ENCODE results near the gene ZNF366.

The ZNF366 gene

DNA sequence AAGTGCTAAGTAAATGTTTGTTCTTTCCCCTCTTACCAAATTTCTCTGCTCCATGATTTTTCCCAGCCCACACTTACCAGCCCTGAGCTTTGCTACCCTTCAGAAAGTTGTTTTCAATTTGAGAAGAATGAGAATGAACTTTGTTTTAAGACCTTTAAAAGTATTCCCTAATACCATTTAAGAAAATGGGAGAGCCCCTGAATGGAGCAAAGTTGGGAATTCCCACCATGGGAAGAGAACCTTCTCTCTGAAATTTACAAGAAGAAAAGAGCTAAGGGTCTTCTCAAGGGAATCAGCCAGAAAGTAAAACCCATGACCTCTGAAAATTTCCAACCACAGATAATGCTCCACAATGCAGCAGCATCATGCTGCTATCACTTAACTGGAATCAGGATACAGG, 17.7 kb downstream of the ZNF366 start:
- DNase-seq: no peak

DNA sequence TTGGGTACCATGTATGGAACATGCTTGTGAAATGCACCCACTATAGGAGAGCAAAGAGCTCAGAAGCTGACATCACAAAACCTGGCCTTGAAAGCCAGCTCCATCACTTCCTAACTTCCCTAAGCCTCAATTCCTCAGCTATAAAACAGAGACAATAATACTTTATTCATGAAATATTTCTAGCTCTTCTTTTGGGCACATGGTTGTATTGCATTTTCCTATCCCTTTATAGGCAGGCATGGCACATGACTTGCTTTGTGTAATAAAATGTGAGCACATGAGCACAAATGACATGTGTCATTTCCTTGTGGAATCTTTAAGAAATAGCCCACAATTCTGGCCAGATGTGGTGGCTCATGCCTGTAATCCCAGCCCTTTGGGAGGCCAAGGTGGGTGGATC, 18.5 kb downstream of the ZNF366 start:
- DNase-seq: no peak

DNA sequence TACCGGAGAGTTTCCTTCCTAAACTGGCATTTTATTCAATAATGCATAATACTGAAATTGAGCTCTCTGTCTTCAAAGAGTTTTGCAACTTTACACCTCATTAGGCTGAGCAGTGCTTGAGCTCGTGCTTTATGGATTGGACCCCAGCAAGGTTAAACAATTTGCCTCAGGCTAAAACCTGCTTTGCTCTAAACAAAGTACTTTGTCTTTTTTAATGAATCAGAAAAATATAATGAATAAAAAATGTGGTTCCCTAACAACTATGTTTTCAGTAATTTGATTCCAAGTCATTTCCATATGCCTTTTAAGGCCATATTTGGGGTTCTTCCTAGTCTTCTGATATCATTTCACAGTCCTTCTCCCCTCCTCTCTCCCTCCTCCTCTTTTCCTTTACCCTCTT, 20.0 kb downstream of the ZNF366 start:
- peak in 1 of 2 experiments; percentile 7 for DNase-seq

DNA sequence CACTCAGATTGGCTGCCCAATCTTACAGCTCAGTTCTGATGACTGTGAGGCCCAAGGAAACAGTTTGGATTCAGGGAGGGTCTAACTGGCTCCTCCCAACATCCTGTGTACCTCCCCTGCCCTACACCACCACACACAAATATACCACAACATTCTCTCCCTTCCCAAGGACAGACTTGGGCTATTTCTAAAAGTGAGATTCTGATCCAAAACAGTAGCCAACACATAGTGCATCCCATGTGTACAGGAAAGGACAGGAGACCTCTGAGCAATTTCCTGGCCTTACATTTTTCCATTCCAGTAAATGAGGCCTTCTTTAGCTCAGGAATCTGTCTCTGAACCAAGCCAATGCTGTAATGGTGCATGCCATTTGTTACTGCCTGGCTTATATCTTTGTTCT, 20.8 kb downstream of the ZNF366 start:
- no peak for DNase-seq

DNA sequence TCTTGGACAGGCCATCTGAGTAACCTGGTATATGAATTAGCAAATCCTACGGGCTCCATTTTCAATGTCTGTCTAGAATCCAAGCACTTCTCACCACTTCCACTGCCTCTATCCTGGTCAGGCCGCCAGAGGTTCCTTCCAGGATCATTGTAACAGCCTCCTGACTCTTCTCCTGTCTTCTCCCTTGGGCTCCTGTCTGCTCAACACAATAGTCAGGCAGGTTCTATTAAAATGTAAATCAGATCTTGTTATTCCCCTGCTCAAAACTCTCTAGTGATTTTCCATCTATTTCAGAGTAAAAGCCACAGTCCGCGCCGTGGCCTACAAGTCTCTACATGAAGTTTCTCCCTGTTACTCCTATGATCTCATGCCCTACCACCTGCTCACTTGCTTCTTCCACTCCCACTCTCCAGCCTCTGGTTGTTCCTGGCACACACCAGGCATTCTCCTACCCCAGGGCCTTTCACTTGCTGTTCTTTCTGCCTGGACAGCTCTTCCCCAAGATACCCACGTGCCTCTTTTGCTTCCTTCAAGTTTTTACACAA, 21.7 kb downstream of the ZNF366 start:
- peak; percentile 39 to 63 for DNase-seq

DNA sequence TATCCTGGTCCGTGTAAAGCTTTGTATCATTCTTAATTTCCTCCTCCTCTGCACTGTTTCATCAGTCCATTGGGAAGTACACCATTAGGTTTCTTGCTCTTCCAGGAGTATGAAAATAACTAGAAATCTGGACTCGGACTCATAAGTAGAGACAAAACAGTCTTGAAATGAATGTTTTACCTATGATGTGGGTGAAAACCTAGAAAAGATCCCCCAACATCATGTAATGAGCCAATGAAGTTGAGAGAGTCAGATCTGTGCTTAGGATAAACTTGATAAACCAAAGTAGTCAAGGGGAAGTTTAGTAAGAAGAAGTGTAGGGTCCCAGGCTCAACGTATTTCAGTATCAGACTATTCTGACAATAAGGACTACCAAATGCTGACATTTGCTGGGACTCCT, 25.2 kb downstream of the ZNF366 start:
- no peak for DNase-seq

DNA sequence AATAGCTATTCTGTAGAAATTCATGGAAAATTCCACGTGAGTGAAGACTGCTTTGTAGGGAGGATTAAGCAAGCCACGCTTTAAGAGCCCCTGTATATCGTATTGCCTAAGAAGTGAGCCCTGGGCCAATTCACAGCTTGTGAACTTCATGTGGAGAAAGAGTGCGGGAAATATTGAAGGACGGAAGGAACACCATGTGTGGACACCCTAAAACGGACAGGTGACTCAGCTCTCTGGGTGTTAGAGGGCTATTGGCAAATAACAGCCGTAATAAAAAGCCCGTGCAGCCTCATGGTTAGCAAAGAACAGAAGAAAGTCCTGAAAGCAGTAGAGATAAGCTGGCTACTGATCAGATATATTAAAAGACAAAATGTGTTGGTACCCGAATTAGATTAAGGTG, 26.4 kb downstream of the ZNF366 start:
- no peak for DNase-seq

DNA sequence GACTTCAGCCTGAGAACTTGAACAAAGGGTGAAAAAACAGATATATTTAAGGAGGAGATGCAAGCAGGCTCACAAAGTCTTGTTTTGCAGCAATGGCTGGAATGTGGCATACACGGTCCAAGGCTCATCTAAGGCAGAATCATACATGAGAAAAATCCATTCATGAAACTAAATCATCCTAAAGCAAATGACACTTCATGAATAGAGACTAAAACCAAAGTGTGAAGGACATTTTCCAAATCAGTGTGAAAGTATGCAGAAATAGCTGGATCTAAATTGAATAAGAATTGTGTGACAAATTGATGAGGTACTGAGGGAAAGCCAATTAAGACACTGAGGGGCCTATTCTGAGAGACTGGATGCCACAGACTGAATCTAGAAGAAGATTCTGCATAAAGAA, 27.3 kb downstream of the ZNF366 start:
- DNase-seq: no peak

DNA sequence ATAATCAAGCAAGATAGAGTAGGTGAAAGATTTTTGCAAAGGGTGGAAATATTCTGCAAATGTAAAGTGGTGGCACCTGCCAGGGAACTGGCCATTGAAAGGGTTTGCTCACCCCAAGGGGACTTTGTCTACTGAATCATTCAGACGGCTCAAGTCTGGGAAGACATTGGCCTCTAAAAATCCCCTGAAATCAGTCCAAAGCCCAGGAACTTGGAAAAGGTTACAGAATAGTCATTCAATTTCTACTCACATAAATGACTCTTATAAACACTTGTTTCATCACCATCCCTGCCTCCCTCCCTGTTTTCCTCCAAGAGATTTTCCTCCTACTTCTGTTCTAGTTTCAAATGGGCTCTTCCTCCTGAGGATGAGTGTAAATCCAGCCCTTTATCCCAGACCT, 28.5 kb downstream of the ZNF366 start:
- DNase-seq: peak in 1 of 2 experiments; percentile 27

DNA sequence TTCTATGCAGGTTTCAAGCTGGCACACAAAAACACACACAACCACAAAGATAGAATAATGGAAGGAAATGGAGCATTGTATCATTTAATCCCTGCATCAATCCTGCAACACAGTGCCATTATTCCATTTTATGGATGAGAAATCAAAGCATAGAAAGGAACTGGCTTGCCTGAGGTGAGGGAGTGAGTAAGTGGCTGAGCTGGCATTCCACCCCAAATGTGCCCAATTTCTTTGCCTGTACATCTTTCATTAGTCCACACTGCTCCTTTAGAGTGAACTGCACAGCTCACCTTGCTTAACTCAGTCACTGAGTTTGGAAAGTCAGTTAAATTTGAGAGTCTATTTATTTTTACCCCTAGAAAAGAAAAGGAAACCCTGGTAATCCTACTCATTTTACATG, 28.9 kb downstream of the ZNF366 start:
- DNase-seq: no peak

DNA sequence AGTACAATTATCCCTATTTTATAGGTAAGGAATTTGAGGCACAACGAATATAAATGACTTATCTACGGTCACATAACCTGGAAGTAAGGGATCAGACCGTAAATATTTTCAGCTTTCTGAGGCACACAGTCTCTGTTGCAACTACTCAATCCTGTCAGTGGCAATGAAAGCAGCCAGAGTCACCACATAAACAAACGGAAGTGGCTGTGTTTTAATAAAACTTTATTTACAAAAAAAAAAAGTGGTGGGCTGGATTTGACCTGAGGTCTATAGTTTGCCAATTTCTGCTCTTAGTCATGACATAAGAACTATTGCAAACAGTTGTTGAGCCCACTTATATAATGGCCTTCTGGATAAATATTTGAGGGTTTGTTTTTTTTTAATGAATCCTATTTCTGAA, 29.6 kb downstream of the ZNF366 start:
- DNase-seq: no peak

DNA sequence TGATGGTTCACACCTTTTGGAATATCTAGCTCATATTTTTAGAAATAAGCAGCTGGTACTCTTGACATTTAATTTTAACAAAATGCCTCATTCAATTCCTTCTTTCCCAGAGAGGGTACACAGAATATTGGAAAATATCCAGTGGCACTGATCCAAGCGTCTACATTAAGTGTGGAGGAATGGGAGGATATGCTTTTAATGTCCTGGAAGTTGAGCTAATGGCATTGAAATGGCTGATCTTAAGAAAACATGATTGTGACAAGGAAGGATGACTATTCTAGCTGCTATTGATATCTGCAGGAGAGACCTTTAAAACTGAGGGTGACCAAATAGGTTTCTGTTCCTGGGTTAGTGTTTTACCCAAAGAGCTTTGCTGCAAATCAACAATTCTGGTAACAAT, 30.0 kb downstream of the ZNF366 start:
- DNase-seq: peak; percentile 18 to 57

DNA sequence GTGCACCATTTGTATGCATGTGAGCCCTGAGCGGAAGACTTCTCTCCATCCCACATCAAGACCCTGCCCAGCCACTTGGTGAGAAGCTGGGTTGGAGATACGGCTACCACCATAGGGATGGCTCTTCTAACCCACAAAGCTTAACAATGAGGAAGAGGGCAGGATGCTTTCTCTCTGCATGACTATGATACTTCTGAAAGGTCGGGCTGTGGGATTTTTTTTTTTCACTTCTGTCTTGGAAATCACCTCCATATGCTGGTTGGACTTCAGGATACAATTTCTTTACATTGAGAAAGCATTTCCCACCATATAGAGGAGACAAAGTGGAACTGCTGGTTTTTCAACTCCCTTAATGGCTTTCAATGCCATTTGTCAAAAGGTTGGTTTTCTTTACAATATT, 30.5 kb downstream of the ZNF366 start:
- no peak for DNase-seq

DNA sequence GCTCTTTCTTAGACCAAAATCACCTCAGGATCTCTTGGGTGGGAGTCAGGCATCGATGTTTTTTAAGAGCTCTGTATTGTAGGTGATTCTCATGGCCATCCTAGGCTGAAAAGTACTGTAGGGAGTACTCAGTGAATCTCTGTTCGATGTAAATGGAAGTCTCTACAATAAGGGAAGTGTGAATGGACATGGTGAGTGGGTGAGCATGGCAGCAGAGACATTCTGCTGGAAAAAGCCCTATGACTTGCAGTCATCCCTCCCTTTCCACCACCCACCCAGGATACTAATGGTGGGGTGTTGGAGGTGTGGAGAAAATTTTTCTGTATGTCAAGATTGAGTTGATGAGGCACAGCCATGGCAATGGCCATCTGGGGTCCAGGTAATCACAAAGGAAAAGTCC, 30.9 kb downstream of the ZNF366 start:
- no peak for DNase-seq

DNA sequence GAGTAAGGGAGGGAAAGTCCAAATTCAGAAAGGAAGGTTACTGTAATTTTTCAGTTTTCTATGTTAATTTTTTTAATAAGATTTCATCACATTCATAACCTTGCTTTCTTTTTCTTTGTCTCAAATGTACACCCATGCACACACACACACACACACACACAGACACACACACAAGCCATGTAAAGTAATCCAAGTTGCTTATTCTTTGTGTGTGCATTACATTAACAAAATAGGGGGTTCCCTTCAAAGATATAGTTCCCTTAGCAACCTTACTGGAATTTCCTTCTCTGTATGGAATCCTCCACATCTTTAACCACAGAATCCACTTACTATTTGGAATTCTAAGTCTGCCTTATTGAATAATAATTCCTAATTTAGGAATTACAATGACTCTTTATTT, 32.7 kb downstream of the ZNF366 start:
- no peak for DNase-seq

DNA sequence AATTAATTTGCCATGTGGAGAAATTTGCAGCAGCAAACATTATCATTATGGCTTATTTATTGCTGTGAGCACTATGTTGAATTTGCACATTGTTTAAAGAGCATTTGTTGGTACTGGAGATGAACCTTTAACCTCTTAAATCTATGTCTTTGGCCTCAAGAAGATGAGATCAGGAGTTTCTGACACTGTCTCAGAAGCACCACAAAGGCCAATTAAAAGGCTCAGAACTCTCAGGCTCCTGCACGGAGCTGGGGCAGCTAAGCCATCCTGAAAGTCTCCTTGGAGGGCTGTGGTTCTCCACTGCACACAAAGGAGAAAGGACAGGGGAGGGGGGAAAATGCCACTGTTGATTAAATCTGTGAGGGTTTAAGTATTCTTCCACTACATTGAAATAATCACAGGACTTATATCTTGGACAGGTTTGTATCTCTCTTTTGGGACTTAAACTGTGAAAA, 33.1 kb downstream of the ZNF366 start:
- DNase-seq: no peak

DNA sequence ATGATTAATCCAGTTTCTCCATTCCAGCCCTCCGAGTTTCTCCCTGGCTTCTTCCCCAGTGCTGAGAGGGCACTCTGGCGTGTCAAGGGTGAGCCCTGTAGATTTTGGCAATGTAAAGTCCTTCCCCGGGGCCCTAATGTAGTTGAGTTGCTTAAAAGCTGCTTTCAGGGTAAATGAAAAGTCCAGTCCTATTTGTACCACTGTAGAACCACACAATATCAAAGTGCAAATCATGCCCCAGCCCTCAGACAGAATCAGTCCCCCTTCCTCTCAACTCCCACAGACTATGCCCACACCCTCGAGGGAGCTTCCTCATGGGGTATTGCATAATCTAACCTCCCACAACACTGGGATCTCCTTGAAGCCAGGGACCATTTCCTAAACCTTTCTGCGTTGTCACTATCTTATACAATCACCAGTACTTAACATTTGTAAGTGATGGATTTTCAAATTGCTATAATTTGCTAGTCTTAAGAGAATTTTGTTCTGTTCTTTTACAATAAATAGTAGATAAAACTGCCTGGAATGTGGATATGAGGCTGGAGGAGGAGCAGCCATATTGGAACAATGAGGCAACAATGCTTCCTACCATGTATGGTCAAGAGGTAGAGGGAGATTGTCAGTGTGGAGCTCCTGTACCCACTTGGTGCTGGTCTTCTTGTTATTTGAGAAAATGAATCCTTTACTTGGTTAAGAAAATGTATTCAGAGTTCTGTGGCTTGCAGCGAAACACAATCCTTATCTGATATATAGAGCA, 34.4 kb downstream of the ZNF366 start:
- DNase-seq: no peak

DNA sequence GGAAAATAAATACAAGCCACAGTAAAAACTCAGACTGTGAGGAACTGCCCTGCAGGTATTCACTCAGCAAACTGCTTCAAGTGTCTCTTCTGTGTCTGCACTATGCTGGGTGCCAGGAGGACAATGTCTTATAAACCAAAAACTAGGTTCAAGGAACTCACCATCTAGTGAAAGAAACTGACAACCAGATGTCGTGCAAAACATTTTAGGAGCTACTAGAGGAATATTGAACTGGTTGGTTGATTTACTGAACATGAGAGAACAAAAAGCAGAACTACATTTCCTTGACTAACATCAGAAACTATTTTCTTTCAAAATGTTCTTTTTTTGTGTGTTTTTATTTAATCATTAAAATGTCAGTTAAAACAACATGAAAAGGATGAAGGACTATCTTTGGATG, 35.2 kb downstream of the ZNF366 start:
- no peak for DNase-seq

DNA sequence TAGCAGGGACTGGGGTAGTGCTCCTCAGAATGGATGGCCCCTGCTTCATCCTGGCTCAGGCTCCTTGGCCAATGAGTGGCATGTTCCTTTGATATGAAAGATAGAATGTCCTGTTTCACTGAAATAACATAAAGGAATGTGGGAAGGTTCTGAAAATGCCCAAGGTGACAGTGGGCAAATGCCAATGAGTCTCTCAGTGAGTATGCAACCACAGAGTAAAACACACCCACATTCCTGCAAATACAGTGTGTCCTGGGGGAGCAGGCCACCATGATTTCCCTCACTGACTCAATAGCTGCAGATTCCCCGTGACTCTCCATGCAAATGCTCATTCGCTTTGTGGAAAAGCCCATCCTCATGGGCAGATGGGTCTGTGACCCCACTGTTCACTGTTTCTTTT, 36.4 kb downstream of the ZNF366 start:
- no peak for DNase-seq

DNA sequence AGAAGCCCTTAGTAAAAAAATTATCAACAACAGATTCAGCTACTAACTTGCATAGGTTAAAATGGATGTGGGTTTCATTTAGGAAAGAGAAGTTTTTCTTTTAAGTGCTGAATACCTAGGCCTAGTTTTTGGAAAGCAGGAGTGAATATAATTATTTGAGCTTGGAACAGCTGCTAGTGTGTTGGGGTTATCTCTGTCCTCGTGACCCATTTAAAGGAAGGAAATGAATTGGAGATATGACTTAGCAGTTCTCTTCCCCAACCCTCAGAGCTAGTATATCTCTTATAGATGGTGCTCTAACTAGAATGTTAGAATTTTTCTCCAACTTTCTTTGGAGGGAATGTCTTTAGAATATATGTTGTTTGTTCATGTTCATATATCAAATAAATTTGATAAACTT, 38.6 kb downstream of the ZNF366 start:
- no peak for DNase-seq

DNA sequence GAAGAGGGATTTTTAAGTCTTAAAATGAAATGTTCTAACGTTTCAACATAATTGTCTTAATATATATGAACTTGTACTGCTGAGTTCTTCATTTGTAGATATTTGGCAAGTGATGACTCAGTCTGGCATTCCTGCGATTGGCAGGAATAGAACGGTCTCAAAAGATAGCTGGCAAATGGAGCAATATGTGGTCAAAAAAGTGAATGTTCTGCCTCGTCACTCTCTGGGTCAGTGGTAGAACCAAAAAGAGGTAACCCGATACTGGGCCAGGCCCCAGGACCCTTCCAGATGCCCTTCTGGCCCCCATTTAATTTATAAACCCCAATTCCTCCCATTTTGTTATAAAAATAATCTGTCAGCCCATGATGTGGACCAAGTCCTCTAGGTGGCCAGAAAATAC, 39.2 kb downstream of the ZNF366 start:
- DNase-seq: peak in 1 of 2 experiments; percentile 12

DNA sequence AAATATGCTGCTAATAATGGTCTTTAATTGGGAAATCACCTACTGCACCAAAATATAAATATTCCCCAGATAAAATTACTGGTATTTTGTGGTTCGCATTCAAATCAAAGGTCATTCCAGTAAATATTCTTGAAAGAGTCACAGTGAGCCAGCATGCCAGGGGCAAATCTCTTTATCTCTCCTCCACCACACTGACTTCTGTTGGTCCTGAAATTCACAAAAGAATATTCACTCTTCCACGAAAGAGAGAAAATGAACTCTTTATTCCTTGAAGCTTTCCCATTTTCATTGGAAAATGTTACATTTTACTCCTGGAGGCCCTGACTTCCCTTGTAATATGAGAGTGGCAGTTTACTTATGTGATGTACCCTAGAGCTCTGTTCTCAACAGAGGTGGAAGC, 39.7 kb downstream of the ZNF366 start:
- DNase-seq: no peak

DNA sequence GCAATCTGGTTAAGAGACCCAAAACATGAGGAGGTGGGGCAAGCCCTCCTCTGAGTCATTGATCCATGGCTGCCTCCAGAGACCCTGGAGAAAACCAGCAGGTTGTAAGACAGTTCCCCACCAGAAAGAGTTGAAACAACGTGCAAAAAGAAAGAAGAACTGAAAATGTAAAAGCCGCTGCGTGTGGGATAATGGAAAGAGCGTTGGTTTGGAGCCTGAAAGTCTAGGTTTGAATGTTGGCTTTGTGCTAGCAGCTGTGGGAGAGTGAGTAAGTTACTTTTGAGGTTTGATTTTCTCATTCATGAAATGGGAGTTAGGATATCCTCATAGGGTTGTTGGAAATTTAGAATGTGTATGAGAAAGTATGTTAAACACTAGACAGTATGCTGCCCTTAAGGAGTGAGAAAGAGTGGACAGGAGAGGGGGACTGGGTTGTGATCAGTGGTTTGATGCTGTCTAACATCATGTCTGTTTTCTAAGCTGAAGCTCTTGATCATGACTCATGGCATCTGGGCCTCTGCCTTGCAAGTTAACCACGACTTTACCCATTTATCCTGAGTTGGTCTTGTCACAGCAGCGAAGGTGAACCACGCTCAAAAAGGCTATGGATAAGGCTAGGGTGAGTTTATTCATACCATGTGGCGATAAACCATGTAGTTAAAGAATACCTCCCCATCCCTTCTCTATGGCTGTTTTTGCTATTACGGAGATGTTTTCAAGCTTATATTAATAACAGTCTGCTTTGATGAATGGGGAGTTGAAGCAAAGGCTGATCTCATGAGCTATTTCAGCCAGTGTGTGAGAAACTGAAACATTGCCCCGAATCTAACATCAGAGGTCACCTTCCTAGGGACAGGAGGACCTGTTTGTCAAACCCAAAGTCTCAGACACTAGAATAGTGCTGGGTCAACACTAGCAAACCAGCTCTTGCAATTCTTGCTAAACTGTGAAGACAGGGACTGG, 41.3 kb downstream of the ZNF366 start:
- no peak for DNase-seq

DNA sequence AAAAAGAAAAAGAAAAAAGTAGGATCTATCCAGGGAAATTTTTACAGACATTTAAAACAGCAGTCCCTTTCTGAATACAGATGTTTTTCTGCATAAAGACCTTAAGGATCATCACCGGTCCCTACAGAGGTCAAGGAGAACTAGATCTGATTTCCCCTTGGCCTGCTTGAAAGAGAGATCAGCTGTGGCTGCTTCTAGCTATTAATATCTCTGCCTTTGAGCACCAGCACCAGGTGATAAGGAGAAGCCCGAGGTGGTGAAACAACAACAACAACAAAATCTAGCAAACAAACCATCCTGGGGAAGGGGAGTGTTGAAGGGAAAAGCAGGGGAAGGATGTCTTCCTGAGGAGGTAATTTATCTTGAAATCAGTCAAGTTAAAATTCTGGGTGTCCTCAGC, 42.1 kb downstream of the ZNF366 start:
- no peak for DNase-seq
